Measurements from ENCODE around the gene MAP4K4. TPM values are rescaled to one million over a fixed set of nuclear protein-coding genes. Genes with fewer than 3 reads are reported as not detected.

Gene MAP4K4
- total RNA-seq (2012; rRNA removed) (124 and 130 TPM in 2 replicates), polyA plus RNA-seq (2012; rRNA removed) (80.8 and 89.4 TPM in 2 replicates), Bru-seq, nascent RNA (percentile 97 among the genes with signal in this experiment), BruChase-seq, experiment 1, labeled RNA remaining after a 6-hour chase (percentile 95 among the genes with signal in this experiment), BruChase-seq, experiment 2, labeled RNA remaining after a 2-hour chase (percentile 95 among the genes with signal in this experiment)
- 39.5 and 39.9 TPM in 2 replicates for polyA plus RNA-seq (2012; cell fraction: cytosol; rRNA removed)
- polyA plus RNA-seq (2012; cell fraction: nucleus; rRNA removed; ENCODE audit: low replicate concordance): 90.5 and 219 TPM in 2 replicates
- long read RNA-seq, full-length matches to known transcripts: 1 of 172 reads
- long read RNA-seq, partial matches to known transcripts: 74 of 172 reads
- long read RNA-seq, other reads (novel, unspliced or antisense): 97 of 172 reads

DNA sequence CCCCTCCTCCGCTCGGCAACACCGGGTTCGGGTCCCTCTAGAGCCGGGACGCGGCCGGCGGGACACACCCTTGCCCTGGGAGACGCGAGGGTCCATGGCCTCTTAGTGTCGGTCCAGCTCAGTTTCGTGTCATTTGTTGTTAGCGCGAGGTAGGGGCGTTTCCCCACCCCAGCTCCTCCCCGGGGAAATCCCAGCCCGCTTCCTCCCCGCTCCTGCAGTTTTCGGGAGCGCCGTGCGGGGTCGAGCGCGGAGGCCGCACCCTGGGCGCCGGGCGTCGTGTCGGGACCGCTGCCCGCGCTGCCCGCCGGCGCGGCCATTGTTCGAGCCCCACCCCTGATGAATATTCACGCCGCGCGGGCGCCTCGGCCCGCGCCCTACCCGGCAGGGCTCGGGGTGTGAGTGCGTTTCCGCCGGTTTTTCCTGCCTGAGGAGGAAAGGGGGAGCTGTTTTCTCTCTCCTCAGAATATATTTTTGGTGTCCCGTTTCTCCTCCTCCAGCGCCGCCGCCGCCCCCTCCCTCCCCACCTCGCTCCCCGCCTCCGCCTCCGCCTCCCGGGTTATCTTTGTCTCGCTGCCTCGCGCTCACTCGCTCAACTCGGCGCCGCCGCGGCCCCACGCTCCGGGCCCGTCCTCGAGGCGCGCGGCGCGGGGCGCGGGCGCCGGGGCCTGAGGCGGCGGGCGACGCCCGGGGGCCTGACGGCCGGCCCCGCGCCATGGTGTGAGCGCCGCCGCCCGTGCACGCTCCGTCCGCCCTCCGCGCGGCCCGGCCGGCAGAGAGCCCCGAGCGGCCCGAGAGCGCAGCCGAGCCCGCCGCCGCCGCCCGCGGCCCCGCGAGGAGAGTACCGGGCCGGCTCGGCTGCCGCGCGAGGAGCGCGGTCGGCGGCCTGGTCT lies at the start of gene MAP4K4:
Gene MAP4K4 (plus strand): TSS at position 584 of the 890 bp plus-strand sequence. CDS start 374 bp downstream, outside the sequence.
- Histone ChIP-seq H2AK5ac (ENCODE audit: low read depth, low read length) (peak within 1 kb of the TSS; percentile 97), H2AK9ac (replicated peaks; ENCODE audit: low read depth, low read length, poor library complexity) (peak within 1 kb of the TSS; percentile 98), H2BK15ac (ENCODE audit: low read depth, low read length) (peak within 1 kb of the TSS; percentile 43; the same call in 1 of the 3 replicates), H2BK120ac (ENCODE audit: low read depth, low read length) (peak within 1 kb of the TSS; percentile 81), H3K9ac (ENCODE audit: low read depth, low read length) (peak within 1 kb of the TSS; percentile 94), H3K4ac (ENCODE audit: low read depth, low read length) (peak within 1 kb of the TSS; percentile 82), H3K79me1 (ENCODE audit: low read depth in 1 of 2, low read length in 2 of 2) (peaks cover 0 to 7% of the 10 kb centered on the region in 2 experiments; a peak in 3 of 4 replicates), H3K4me2 (ENCODE audit: low read depth, low read length) (peak within 1 kb of the TSS; percentile 96), H2BK20ac (ENCODE audit: low read depth, low read length) (peak within 1 kb of the TSS; percentile 57), H4K91ac (ENCODE audit: insufficient read depth, low read depth, low read length) (peak within 1 kb of the TSS; percentile 81), H3K14ac (replicated peaks; ENCODE audit: low read depth, low read length) (peak within 1 kb of the TSS; percentile 94), H4K8ac (ENCODE audit: low read depth in 2 of 2, low read length in 2 of 2) (peak within 1 kb of the TSS; percentile 89 to 94), H4K20me1 (ENCODE audit: insufficient read depth, low read length) (peaks cover 30% of the 10 kb centered on the region), H3K9me3 (ENCODE audit: control insufficient read depth, insufficient read depth, low read length) (no peaks in the 10 kb centered on the region), H3K23ac (ENCODE audit: low read depth, low read length) (peak within 1 kb of the TSS; percentile 100), H4K5ac (ENCODE audit: low read depth, low read length) (peak within 1 kb of the TSS; percentile 54), H3K27ac (ENCODE audit: insufficient read depth, low read length) (peak within 1 kb of the TSS; percentile 89), H3K9me1 (ENCODE audit: insufficient read depth, low read length) (peaks cover 4% of the 10 kb centered on the region; the same call in 1 of the 2 replicates), H3K4me1 (ENCODE audit: control insufficient read depth, insufficient read depth, low read length) (peaks cover 6% of the 10 kb centered on the region), H2AFZ (replicated peaks; ENCODE audit: low read length, poor library complexity) (peak within 1 kb of the TSS; percentile 93), H3K18ac (ENCODE audit: low read depth, low read length) (peak within 1 kb of the TSS; percentile 83), H3K4me3 (ENCODE audit: insufficient read depth, low read depth, low read length) (peak within 1 kb of the TSS; percentile 86), H3K27me3 (ENCODE audit: control insufficient read depth, insufficient read depth, low read length) (no peaks in the 10 kb centered on the region), H3K36me3 (ENCODE audit: control insufficient read depth, insufficient read depth, low read length) (peaks cover 4% of the 10 kb centered on the region; the same call in 1 of the 2 replicates), H2BK5ac (ENCODE audit: low read depth, low read length, poor library complexity, severe bottlenecking) (peak within 1 kb of the TSS; percentile 86), H3K56ac (ENCODE audit: extremely low read depth, insufficient read depth, low read length) (peak within 1 kb of the TSS; percentile 92)
- 0% methylated on average over 29 of the region's 129 CpGs; no CpG with 5 or more reads in 1 of the 2 experiments for WGBS, 2 experiments (ENCODE audit: extremely low coverage in 2 of 2, insufficient read length in 1 of 2)
- dilution Hi-C loops (cut with HindIII; ENCODE audit: low sequenced_read_pairs, unreplicated experiment): no loop called here
- CTCF ChIA-PET: interaction anchor here (1.0 to 1.3 kb wide), 4 partner anchors 45 to 155 kb away, joined by 3 to 4 read pairs (median 3); no protein-coding TSS in a partner anchor
- in situ Hi-C loops (cut with MboI; ENCODE audit: low sequenced_read_pairs): loop anchor here (5.0 to 25.0 kb wide), 3 partner anchors 135 to 275 kb away; no protein-coding TSS in a partner anchor
- BruUV-seq (replicated peaks): no TSS peak
- POLR2A ChIA-PET (ENCODE audit: unreplicated experiment): interaction anchor here (0.6 to 1.3 kb wide), 4 partner anchors 17 to 301 kb away, joined by 3 to 6 read pairs (median 3); partner anchors contain the start of gene RFX8
- DNase-seq (peak; percentile 77), ATAC-seq (ENCODE audit: low read depth) (peak; percentile 79)
- intact Hi-C loops (cut with micrococcal nuclease): loop anchor here (1.0 to 5.0 kb wide), 5 partner anchors 55 to 355 kb away; no protein-coding TSS in a partner anchor
- TF ChIP-seq FOS (IDR thresholded peaks at IDR 0.05; ENCODE audit: low read depth, low read length) (no peak), POLR2A (IDR thresholded peaks at IDR 0.05; ENCODE audit: low read depth, low read length) (peak; percentile 70), MXI1 (IDR thresholded peaks at IDR 0.05; ENCODE audit: borderline replicate concordance, low read depth, low read length) (no peak), BHLHE40 (IDR thresholded peaks at IDR 0.05; ENCODE audit: low read depth, low read length) (no peak), MAZ (IDR thresholded peaks at IDR 0.05; ENCODE audit: borderline replicate concordance, low read depth, low read length) (peak; percentile 43; the same call in 1 of the 2 replicates), MAFK (IDR thresholded peaks at IDR 0.05; ENCODE audit: low read depth, low read length) (no peak), RCOR1 (IDR thresholded peaks at IDR 0.05; ENCODE audit: insufficient replicate concordance, low read length) (no peak), CHD1 (IDR thresholded peaks at IDR 0.05; ENCODE audit: low read depth, low read length) (no peak), NFE2L2 (IDR thresholded peaks at IDR 0.05; ENCODE audit: low read depth, low read length) (no peak), RFX5 (IDR thresholded peaks at IDR 0.05; ENCODE audit: low read depth, low read length) (no peak)
- TF ChIP-seq, protein P1, sequence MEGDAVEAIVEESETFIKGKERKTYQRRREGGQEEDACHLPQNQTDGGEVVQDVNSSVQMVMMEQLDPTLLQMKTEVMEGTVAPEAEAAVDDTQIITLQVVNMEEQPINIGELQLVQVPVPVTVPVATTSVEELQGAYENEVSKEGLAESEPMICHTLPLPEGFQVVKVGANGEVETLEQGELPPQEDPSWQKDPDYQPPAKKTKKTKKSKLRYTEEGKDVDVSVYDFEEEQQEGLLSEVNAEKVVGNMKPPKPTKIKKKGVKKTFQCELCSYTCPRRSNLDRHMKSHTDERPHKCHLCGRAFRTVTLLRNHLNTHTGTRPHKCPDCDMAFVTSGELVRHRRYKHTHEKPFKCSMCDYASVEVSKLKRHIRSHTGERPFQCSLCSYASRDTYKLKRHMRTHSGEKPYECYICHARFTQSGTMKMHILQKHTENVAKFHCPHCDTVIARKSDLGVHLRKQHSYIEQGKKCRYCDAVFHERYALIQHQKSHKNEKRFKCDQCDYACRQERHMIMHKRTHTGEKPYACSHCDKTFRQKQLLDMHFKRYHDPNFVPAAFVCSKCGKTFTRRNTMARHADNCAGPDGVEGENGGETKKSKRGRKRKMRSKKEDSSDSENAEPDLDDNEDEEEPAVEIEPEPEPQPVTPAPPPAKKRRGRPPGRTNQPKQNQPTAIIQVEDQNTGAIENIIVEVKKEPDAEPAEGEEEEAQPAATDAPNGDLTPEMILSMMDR (conservative IDR thresholded peaks at IDR 0.05; ENCODE audit: low read depth, low read length): 0 out of 2 replicates have a peak, but pooled peaks have one; percentile 12
- TF ChIP-seq, protein P2, sequence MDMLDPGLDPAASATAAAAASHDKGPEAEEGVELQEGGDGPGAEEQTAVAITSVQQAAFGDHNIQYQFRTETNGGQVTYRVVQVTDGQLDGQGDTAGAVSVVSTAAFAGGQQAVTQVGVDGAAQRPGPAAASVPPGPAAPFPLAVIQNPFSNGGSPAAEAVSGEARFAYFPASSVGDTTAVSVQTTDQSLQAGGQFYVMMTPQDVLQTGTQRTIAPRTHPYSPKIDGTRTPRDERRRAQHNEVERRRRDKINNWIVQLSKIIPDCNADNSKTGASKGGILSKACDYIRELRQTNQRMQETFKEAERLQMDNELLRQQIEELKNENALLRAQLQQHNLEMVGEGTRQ (IDR thresholded peaks at IDR 0.05; ENCODE audit: low read depth, low read length): no peak
